GM23338 (cell line): ENCODE results near the gene IQGAP2.

Experiments
- EZH2 ChIP-seq: fragments of 200-600 bp; sonication (generic); IDR thresholded peaks from one replicate; pipeline ENCODE4 v1.8.0; 2017; ENCODE audit warnings: antibody characterized with exemption, mild to moderate bottlenecking, low read depth; ENCODE audit not compliant: unreplicated experiment
- POLR2AphosphoS5 ChIP-seq: IDR thresholded peaks from 2 replicates; pipeline ENCODE4 v1.6.1; 2016; ENCODE audit warnings: antibody characterized with exemption, low read depth
- TF ChIP-seq, protein P1 (sequence below), 2 experiments: fragments of 200-600 bp in 1 of 2; sonication (generic) in 1 of 2; conservative IDR thresholded peaks; 2 replicates each; pipeline versions ENCODE4 v1.5.1 to v1.6.1; 2016 to 2017; ENCODE audit warnings: antibody characterized with exemption in 2 of 2, low read depth in 2 of 2, mild to moderate bottlenecking in 2 of 2, moderate library complexity in 1 of 2
- TF ChIP-seq, protein P2 (sequence below): IDR thresholded peaks from one replicate; pipeline ENCODE4 v1.6.1; 2018; ENCODE audit warnings: antibody characterized with exemption; ENCODE audit not compliant: unreplicated experiment

GRCh38 chr5:76441890-76442673, 39.0 kb downstream of the IQGAP2 start:
- TF ChIP-seq, protein P1, sequence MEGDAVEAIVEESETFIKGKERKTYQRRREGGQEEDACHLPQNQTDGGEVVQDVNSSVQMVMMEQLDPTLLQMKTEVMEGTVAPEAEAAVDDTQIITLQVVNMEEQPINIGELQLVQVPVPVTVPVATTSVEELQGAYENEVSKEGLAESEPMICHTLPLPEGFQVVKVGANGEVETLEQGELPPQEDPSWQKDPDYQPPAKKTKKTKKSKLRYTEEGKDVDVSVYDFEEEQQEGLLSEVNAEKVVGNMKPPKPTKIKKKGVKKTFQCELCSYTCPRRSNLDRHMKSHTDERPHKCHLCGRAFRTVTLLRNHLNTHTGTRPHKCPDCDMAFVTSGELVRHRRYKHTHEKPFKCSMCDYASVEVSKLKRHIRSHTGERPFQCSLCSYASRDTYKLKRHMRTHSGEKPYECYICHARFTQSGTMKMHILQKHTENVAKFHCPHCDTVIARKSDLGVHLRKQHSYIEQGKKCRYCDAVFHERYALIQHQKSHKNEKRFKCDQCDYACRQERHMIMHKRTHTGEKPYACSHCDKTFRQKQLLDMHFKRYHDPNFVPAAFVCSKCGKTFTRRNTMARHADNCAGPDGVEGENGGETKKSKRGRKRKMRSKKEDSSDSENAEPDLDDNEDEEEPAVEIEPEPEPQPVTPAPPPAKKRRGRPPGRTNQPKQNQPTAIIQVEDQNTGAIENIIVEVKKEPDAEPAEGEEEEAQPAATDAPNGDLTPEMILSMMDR (conservative IDR thresholded peaks at IDR 0.05; ENCODE audit: low read depth in 2 of 2), result no peak
- TF ChIP-seq EZH2 (no peak), POLR2AphosphoS5 (no peak)
- TF ChIP-seq, protein P2, sequence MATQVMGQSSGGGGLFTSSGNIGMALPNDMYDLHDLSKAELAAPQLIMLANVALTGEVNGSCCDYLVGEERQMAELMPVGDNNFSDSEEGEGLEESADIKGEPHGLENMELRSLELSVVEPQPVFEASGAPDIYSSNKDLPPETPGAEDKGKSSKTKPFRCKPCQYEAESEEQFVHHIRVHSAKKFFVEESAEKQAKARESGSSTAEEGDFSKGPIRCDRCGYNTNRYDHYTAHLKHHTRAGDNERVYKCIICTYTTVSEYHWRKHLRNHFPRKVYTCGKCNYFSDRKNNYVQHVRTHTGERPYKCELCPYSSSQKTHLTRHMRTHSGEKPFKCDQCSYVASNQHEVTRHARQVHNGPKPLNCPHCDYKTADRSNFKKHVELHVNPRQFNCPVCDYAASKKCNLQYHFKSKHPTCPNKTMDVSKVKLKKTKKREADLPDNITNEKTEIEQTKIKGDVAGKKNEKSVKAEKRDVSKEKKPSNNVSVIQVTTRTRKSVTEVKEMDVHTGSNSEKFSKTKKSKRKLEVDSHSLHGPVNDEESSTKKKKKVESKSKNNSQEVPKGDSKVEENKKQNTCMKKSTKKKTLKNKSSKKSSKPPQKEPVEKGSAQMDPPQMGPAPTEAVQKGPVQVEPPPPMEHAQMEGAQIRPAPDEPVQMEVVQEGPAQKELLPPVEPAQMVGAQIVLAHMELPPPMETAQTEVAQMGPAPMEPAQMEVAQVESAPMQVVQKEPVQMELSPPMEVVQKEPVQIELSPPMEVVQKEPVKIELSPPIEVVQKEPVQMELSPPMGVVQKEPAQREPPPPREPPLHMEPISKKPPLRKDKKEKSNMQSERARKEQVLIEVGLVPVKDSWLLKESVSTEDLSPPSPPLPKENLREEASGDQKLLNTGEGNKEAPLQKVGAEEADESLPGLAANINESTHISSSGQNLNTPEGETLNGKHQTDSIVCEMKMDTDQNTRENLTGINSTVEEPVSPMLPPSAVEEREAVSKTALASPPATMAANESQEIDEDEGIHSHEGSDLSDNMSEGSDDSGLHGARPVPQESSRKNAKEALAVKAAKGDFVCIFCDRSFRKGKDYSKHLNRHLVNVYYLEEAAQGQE, result no peak
